HCT116 (cell line): ENCODE measurements around the gene ADGRD1. TPM values are rescaled to one million over a fixed set of nuclear protein-coding genes. Genes with fewer than 3 reads are reported as not detected.

Experiments
- ATAC-seq: fragments of 200-7000 bp; cut with Tn5 transposase; 2 replicates; pipeline ENCODE4 v1.9.1; 2020; ENCODE audit warnings: mild to moderate bottlenecking, moderate library complexity
- BruUV-seq: library from RNA; stranded (reverse); fragments of 400-500 nt; replicated peaks from 2 replicates; lab custom pipeline; 2021; lab: Mats Ljungman, UMichigan
- CTCF ChIA-PET: fragments of 300-600 bp; sonication (Branson Sonifier 250); formaldehyde crosslinking; loops from one replicate; lab custom pipeline; 2021; ENCODE audit warnings: antibody characterized with exemption; lab: Charles Lee
- POLR2A ChIA-PET: fragments of 300-600, 350-600 bp; sonication (Branson Sonifier 250); formaldehyde crosslinking; loops from one replicate; lab custom pipeline; 2021; ENCODE audit warnings: antibody characterized with exemption; lab: Charles Lee
- RAD21 ChIA-PET, 2 experiments: fragments of 300-600 bp; sonication (Branson Sonifier 250); formaldehyde crosslinking; loops; one replicate each; lab custom pipeline; 2023; ENCODE audit warnings: low total read pairs in 2 of 2; ENCODE audit not compliant: uncharacterized antibody in 2 of 2, unreplicated experiment in 2 of 2, low non-redundant PET in 1 of 2; lab: Charles Lee
- DNase-seq: peaks from one replicate; pipeline ENCODE4 v3.0.0-alpha.2; 2010; ENCODE audit warnings: low read depth, low spot score
- H2AFZ ChIP-seq: fragments of 200-600 bp; shearing (Covaris generic), sonication (generic); 2 replicates; pipeline ENCODE4 v1.6.1; 2017; ENCODE audit warnings: low read depth, mixed run types, mixed read lengths, antibody characterized with exemption, low read length; ENCODE audit not compliant: poor library complexity, severe bottlenecking
- H3K27ac ChIP-seq: 2 replicates; pipeline ENCODE4 v1.5.1; 2012; ENCODE audit warnings: low read depth, low read length
- H3K27me3 ChIP-seq: fragments of 200-600 bp; sonication (generic); 2 replicates; pipeline ENCODE4 v1.6.1; 2016; ENCODE audit warnings: mixed run types, low read length, mixed read lengths; ENCODE audit not compliant: insufficient read depth
- H3K36me3 ChIP-seq, 2 experiments: fragments of 200-500 bp in 1 of 2; fragments of 200-600 bp in 1 of 2; sonication (Bioruptor generic) in 1 of 2; sonication (generic) in 1 of 2; 2 replicates each; pipeline versions ENCODE4 v1.5.1 to v1.6.1; 2014 to 2016; ENCODE audit warnings: low read length in 2 of 2, inconsistent platforms in 1 of 2, mixed read lengths in 1 of 2, mixed run types in 1 of 2; ENCODE audit not compliant: insufficient read depth in 2 of 2, control insufficient read depth in 1 of 2
- H3K4me1 ChIP-seq, 2 experiments: fragments of 200-600 bp in 1 of 2; sonication (generic) in 1 of 2; 2 replicates each; pipeline versions ENCODE4 v1.5.1 to v1.6.1; 2012 to 2017; ENCODE audit warnings: low read length in 2 of 2, inconsistent platforms in 1 of 2, mild to moderate bottlenecking in 1 of 2, mixed read lengths in 1 of 2, mixed run types in 1 of 2, moderate library complexity in 1 of 2; ENCODE audit not compliant: insufficient read depth in 2 of 2, control insufficient read depth in 1 of 2
- H3K4me2 ChIP-seq: fragments of 200-600 bp; sonication (generic); 2 replicates; pipeline ENCODE4 v1.6.1; 2017; ENCODE audit warnings: mixed run types, low read length, mixed read lengths
- H3K4me3 ChIP-seq, 2 experiments: fragments of 200-600 bp in 1 of 2; sonication (generic) in 1 of 2; replicated peaks in 1 of 2; 2 replicates each; pipeline ENCODE4 v1.5.1; 2011 to 2016; ENCODE audit warnings: low read length in 2 of 2, control low read depth in 1 of 2, low read depth in 1 of 2, mild to moderate bottlenecking in 1 of 2, mixed read lengths in 1 of 2, mixed run types in 1 of 2
- H3K79me2 ChIP-seq: fragments of 200-600 bp; sonication (generic); 2 replicates; pipeline ENCODE4 v1.6.1; 2017; ENCODE audit warnings: mild to moderate bottlenecking, mixed run types, low read length, moderate library complexity, mixed read lengths; ENCODE audit not compliant: insufficient read depth
- H3K9ac ChIP-seq: fragments of 200-600 bp; sonication (generic); 2 replicates; pipeline ENCODE4 v1.6.1; 2016; ENCODE audit warnings: low read length, mixed read lengths
- H3K9me2 ChIP-seq: fragments of 200-600 bp; sonication (generic), shearing (Covaris generic); 2 replicates; pipeline ENCODE4 v1.6.1; 2017; ENCODE audit warnings: mixed run types, mild to moderate bottlenecking, moderate library complexity; ENCODE audit not compliant: insufficient read depth
- H3K9me3 ChIP-seq, 2 experiments: fragments of 200-500 bp in 1 of 2; fragments of 200-600 bp in 1 of 2; sonication (Bioruptor generic) in 1 of 2; sonication (generic) in 1 of 2; 2 replicates each; pipeline ENCODE4 v1.6.1; 2014 to 2017; ENCODE audit warnings: low read length in 2 of 2, mixed read lengths in 2 of 2, inconsistent platforms in 1 of 2, low read depth in 1 of 2, mild to moderate bottlenecking in 1 of 2, mixed run types in 1 of 2, moderate library complexity in 1 of 2; ENCODE audit not compliant: control insufficient read depth in 1 of 2, insufficient read depth in 1 of 2
- H4K20me1 ChIP-seq: fragments of 200-600 bp; sonication (generic), shearing (Covaris generic); 2 replicates; pipeline ENCODE4 v1.6.1; 2017; ENCODE audit warnings: mixed run types, mild to moderate bottlenecking, moderate library complexity; ENCODE audit not compliant: insufficient read depth
- CBX3 ChIP-seq: IDR thresholded peaks from 2 replicates; pipeline ENCODE4 v1.6.1; 2012; ENCODE audit warnings: low read depth
- CTCF ChIP-seq, 3 experiments: fragments of 200-600 bp in 1 of 3; sonication (generic) in 1 of 3; IDR thresholded peaks in 2 of 3; conservative IDR thresholded peaks in 1 of 3; 2 replicates each; pipeline ENCODE4 v1.5.1; 2012 to 2017; ENCODE audit warnings: low read depth in 2 of 3, low read length in 2 of 3, antibody characterized with exemption in 1 of 3, borderline replicate concordance in 1 of 3, control low read depth in 1 of 3, mild to moderate bottlenecking in 1 of 3, mixed read lengths in 1 of 3, mixed run types in 1 of 3, moderate library complexity in 1 of 3; ENCODE audit not compliant: insufficient read depth in 1 of 3
- EGR1 ChIP-seq: IDR thresholded peaks from 2 replicates; pipeline ENCODE4 v1.6.1; 2012; ENCODE audit warnings: low read depth
- ELF1 ChIP-seq: IDR thresholded peaks from 2 replicates; pipeline ENCODE4 v1.6.1; 2012; ENCODE audit warnings: low read depth, borderline replicate concordance
- EZH2 ChIP-seq: fragments of 200-600 bp; sonication (generic); IDR thresholded peaks from 2 replicates; pipeline ENCODE4 v1.6.1; 2017; ENCODE audit warnings: antibody characterized with exemption, mixed run types
- FOSL1 ChIP-seq: IDR thresholded peaks from 2 replicates; pipeline ENCODE4 v1.6.1; 2012; ENCODE audit warnings: low read depth
- POLR2AphosphoS5 ChIP-seq: IDR thresholded peaks from 2 replicates; pipeline ENCODE4 v1.6.1; 2011; ENCODE audit warnings: mild to moderate bottlenecking, low read depth, low read length, moderate library complexity
- REST ChIP-seq: IDR thresholded peaks from 2 replicates; pipeline ENCODE4 v1.6.1; 2012; ENCODE audit warnings: low read depth
- SIN3A ChIP-seq: IDR thresholded peaks from 2 replicates; pipeline ENCODE4 v1.6.1; 2012; ENCODE audit warnings: low read depth
- SP1 ChIP-seq: IDR thresholded peaks from 2 replicates; pipeline ENCODE4 v1.6.1; 2012; ENCODE audit warnings: low read depth
- SRF ChIP-seq: IDR thresholded peaks from 2 replicates; pipeline ENCODE4 v1.6.1; 2012; ENCODE audit warnings: low read depth
- YY1 ChIP-seq: IDR thresholded peaks from 2 replicates; pipeline ENCODE4 v1.6.1; 2011; ENCODE audit warnings: low read length, low read depth, moderate library complexity, mild to moderate bottlenecking; ENCODE audit not compliant: insufficient replicate concordance; ENCODE audit errors: extremely low read depth
- ZFX ChIP-seq: fragments of 450-650 bp; IDR thresholded peaks from 2 replicates; pipeline ENCODE4 v1.6.1; 2017
- intact Hi-C: fragments of 100-400 bp; cut with micrococcal nuclease; formaldehyde crosslinking; loops from 2 replicates; pipeline ENCODE4 v1.10.0; 2022
- total RNA-seq: library from RNA; stranded (reverse); gene quantifications from one replicate; pipeline ENCODE4 v1.2.1, GENCODE V29; 2021; ENCODE audit not compliant: unreplicated experiment
- TF ChIP-seq, protein P1 (sequence below): IDR thresholded peaks from 2 replicates; pipeline ENCODE4 v1.6.1; 2011; ENCODE audit warnings: mild to moderate bottlenecking, low read length, moderate library complexity; ENCODE audit not compliant: insufficient replicate concordance; ENCODE audit errors: extremely low read depth

ADGRD1 gene
- total RNA-seq, 1 experiment from 2014 or later = 0.44 TPM

DNA sequence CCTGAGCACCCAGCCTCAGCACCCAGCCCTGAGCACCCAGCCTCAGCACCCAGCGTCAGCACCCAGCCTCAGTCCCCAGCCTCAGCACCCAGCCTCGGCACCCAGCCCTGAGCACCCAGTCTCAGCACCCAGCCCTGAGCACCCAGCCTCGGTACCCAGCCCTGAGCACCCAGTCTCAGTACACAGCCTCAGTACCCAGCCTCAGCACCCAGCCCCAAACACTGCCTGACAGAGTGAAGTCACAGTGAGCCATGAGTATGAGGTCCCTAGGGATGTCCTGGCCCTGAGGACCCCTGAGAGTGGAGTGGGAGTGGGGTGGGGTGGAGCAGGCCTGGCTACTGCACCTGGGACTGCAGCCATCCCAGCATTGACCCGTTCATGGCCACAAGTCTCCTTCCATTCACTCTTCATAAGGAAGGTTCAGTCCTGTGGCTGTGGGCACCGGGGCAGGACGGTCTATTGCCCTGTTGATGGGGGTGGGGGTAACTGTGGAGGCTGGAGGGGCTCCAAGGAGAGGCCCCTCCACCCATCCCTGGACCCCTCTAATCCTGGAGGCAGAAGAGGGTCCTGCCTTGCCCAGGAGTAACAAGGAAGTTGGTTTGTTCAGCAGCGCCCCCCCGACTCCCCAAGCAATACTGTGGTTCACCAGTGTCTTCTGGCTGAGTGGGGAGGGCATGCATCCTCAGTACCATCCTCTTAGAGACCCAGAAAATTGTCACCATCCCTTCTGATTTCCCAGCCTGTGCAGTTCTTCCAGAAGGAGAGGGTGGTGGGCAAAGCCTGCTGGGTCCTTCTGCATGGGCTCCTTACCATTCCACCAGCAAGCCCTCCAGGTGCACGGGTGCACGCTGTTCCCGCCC lies 140.5 kb downstream of the ADGRD1 start (continued):
- TF ChIP-seq REST (no peak), SP1 (no peak)

DNA sequence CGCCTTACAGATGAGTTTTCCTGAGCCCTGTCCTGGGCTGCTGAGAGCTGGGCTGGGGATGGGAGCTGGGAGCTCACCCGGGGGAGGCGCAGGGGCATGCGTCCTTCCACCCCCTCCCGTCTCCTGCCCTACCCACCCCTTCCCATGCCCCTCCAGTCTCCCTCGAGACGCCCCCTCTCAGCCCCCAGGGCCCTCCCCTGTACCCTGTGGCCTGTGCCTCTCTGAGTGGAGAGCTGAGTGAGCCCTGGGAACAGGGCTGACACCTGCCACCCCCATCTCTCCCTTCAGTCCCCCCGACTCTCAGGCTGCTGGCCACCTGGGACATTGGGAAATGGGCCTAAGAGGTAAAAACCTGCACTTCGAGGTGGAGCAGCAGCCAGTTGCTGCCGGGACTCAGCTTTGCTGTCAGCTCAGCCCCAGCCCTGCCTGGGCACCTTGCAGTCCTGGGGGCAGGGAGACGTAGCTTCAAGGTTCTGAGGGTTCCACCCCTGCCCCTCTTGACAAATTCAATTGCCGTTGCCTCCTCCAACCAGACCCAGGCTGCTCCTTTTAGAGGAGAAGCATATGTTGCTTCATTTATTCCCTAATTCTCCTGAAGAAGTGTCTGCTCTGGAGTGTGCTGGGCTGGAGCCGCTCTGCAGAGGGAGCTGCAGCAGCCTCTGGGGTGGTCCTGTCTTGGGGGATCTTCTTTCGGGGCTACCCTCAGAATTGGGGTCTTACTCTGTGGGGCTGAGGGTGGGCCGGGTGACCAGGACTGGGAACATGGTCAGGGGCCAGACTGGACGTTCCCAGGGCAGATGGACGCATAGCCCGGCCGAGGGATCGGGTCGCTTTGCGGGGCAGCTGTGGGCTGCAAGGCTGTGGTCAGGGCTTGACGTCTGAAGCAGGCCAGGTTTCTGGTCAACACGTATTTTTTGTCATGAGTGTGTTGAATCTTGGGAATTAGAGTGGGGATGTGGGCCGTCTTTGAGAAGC lies 141.4 kb downstream of the ADGRD1 start:
- Histone ChIP-seq H3K9me2 (no peaks in the 10 kb centered on the region), H3K4me3 (no peak overlapping the region), H3K27ac (no peak overlapping the region), H3K27me3 (peaks cover 3% of the 10 kb centered on the region; the same call in 1 of the 2 replicates), H3K4me1 (no peaks in the 10 kb centered on the region), H3K79me2 (no peaks in the 10 kb centered on the region), H3K9me3 (no peaks in the 10 kb centered on the region), H3K9ac (no peak overlapping the region), H4K20me1 (no peaks in the 10 kb centered on the region), H3K36me3 (no peaks in the 10 kb centered on the region), H3K4me2 (no peak overlapping the region), H2AFZ (no peak overlapping the region)
- no peak for ATAC-seq
- no peak for DNase-seq
- CTCF ChIA-PET = no interaction called here
- intact Hi-C loops = no loop called here
- POLR2A ChIA-PET = no interaction called here
- no TSS peak for BruUV-seq
- RAD21 ChIA-PET = interaction anchor here in 1 of 2 experiments (0.9 kb wide), 1 partner anchor 9 kb away, joined by 3 read pairs; no protein-coding TSS in a partner anchor
- TF ChIP-seq SRF (no peak), EZH2 (no peak), EGR1 (no peak), SIN3A (no peak), CBX3 (no peak), ELF1 (no peak), CTCF (IDR thresholded peaks at IDR 0.05 in 2 of 3, conservative IDR thresholded peaks at IDR 0.05 in 1 of 3; ENCODE audit: borderline replicate concordance in 1 of 3, insufficient read depth in 1 of 3, low read depth in 2 of 3, low read length in 2 of 3) (no peak), ZFX (no peak), YY1 (no peak), POLR2AphosphoS5 (no peak), FOSL1 (no peak)
- TF ChIP-seq, protein P1, sequence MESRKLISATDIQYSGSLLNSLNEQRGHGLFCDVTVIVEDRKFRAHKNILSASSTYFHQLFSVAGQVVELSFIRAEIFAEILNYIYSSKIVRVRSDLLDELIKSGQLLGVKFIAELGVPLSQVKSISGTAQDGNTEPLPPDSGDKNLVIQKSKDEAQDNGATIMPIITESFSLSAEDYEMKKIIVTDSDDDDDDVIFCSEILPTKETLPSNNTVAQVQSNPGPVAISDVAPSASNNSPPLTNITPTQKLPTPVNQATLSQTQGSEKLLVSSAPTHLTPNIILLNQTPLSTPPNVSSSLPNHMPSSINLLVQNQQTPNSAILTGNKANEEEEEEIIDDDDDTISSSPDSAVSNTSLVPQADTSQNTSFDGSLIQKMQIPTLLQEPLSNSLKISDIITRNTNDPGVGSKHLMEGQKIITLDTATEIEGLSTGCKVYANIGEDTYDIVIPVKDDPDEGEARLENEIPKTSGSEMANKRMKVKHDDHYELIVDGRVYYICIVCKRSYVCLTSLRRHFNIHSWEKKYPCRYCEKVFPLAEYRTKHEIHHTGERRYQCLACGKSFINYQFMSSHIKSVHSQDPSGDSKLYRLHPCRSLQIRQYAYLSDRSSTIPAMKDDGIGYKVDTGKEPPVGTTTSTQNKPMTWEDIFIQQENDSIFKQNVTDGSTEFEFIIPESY = no peak
